Stimulated activated CD4-positive, alpha-beta T cell treated with anti-CD3 and anti-CD28 coated beads, Interleukin-1b, Interleukin-23, amount 100 ng/mL, for 48 hours (primary cell): ENCODE measurements around the gene NEK5.
"Not testable (repeated sequence)": the region's sequence is repeated elsewhere in the genome, so short reads cannot be mapped to it uniquely, and the experiment has no call there.

ENCODE experiments used
- DNase-seq: peaks from one replicate; pipeline ENCODE4 v3.0.0-alpha.2; 2020

NEK5 gene

GRCh38 chr13:52061587-52061986 is 67.3 kb downstream of the NEK5 start:
- no peak for DNase-seq

- not testable (repeated sequence) for DNase-seq
These were observed 67.8 kb downstream of the NEK5 start for GRCh38 chr13:52061064-52061463.

GRCh38 chr13:52053460-52053859 is 75.4 kb downstream of the NEK5 start:
- DNase-seq, result no peak

- DNase-seq, result no peak
These were observed 77.5 kb downstream of the NEK5 start for GRCh38 chr13:52051400-52051799.

GRCh38 chr13:52048516-52048915 is 80.4 kb downstream of the NEK5 start:
- no peak for DNase-seq

GRCh38 chr13:52047463-52047862 is 81.4 kb downstream of the NEK5 start:
- DNase-seq, result no peak

GRCh38 chr13:52043675-52044074 is 85.2 kb downstream of the NEK5 start:
- no peak for DNase-seq

- DNase-seq, result no peak
These were observed 92.8 kb downstream of the NEK5 start for GRCh38 chr13:52036037-52036436.

GRCh38 chr13:52034616-52035226 is 94.2 kb downstream of the NEK5 start:
- no peak for DNase-seq

- DNase-seq, result no peak
These were observed 95.8 kb downstream of the NEK5 start for GRCh38 chr13:52033039-52033438.

- not testable (repeated sequence) for DNase-seq
These were observed 98.5 kb downstream of the NEK5 start for GRCh38 chr13:52030401-52030800.

GRCh38 chr13:52029569-52029968 is 99.3 kb downstream of the NEK5 start:
- DNase-seq, result no peak

- DNase-seq, result no peak
These were observed 101.0 kb downstream of the NEK5 start for GRCh38 chr13:52027832-52028231.

GRCh38 chr13:52026246-52026626 is 102.6 kb downstream of the NEK5 start:
- no peak for DNase-seq

GRCh38 chr13:52025475-52026245 is 103.2 kb downstream of the NEK5 start:
- no peak for DNase-seq

GRCh38 chr13:52024481-52024880 is 104.4 kb downstream of the NEK5 start, which contains the start of gene UTP14C:
Gene UTP14C (plus strand): TSS chr13:52024691. CDS start chr13:52028805, 4,114 bp downstream.
- DNase-seq, result no peak

GRCh38 chr13:52022356-52022755 is 106.5 kb downstream of the NEK5 start:
- no peak for DNase-seq

GRCh38 chr13:52020191-52020590 is 108.7 kb downstream of the NEK5 start:
- DNase-seq, result no peak

GRCh38 chr13:52016296-52016695 is 112.6 kb downstream of the NEK5 start:
- no peak for DNase-seq

- no peak for DNase-seq
These were observed 116.4 kb downstream of the NEK5 start for GRCh38 chr13:52012512-52012836.

GRCh38 chr13:52011632-52012511 is 117.0 kb downstream of the NEK5 start, which contains the start of gene ALG11:
Gene ALG11 (plus strand): TSS chr13:52012398. CDS start chr13:52012419, 21 bp downstream.
- DNase-seq, result peak; percentile 99

- peak; percentile 3 for DNase-seq
These were observed 117.8 kb downstream of the NEK5 start, which contains the start of gene ATP7B for GRCh38 chr13:52010890-52011631. Gene ATP7B (minus strand): TSS chr13:52011450. CDS start chr13:52011337, 113 bp downstream.

GRCh38 chr13:52009946-52010345 is 118.9 kb downstream of the NEK5 start:
- no peak for DNase-seq
